OCI-LY1 (cell line): ENCODE results near the gene LRP2.

Experiments
- EZH2 ChIP-seq: fragments of 200-600 bp; sonication (generic), shearing (Covaris generic); IDR thresholded peaks from 2 replicates; pipeline ENCODE4 v1.8.0; 2017; ENCODE audit warnings: borderline replicate concordance, mixed run types, mild to moderate bottlenecking, antibody characterized with exemption, low read length, moderate library complexity, mixed read lengths
- TF ChIP-seq, protein P1 (sequence below): fragments of 200-600 bp; sonication (generic), shearing (Covaris generic); IDR thresholded peaks from 2 replicates; pipeline ENCODE4 v1.5.1; 2017; ENCODE audit warnings: mild to moderate bottlenecking, antibody characterized with exemption, low read length, moderate library complexity, mixed read lengths

DNA sequence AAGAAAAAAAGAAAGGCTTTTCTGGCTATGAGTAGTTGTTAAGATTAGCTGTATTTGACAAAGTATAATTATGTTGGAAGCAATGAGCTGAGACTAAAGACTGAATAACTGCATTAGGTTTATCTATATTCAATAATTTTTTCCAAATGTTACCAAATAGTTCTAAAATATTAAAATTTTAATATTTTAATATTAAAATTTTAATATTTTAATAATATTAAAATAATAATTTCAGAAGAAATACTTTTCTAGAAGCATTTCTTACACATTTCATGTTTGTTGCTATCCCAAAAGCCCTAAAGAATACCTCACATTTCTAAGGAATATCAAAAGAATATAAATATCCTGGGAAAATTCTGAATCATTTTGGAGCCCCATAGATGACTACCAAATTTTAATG is 74.7 kb downstream of the LRP2 start:
- TF ChIP-seq, protein P1, sequence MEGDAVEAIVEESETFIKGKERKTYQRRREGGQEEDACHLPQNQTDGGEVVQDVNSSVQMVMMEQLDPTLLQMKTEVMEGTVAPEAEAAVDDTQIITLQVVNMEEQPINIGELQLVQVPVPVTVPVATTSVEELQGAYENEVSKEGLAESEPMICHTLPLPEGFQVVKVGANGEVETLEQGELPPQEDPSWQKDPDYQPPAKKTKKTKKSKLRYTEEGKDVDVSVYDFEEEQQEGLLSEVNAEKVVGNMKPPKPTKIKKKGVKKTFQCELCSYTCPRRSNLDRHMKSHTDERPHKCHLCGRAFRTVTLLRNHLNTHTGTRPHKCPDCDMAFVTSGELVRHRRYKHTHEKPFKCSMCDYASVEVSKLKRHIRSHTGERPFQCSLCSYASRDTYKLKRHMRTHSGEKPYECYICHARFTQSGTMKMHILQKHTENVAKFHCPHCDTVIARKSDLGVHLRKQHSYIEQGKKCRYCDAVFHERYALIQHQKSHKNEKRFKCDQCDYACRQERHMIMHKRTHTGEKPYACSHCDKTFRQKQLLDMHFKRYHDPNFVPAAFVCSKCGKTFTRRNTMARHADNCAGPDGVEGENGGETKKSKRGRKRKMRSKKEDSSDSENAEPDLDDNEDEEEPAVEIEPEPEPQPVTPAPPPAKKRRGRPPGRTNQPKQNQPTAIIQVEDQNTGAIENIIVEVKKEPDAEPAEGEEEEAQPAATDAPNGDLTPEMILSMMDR = no peak
- no peak for TF ChIP-seq EZH2
